ENCODE data around the gene RSPH1.
A peak's percentile ranks its signal among the peaks of the same experiment; 100 is the strongest.

The RSPH1 gene

GRCh38 chr21:42434884-42435283 is 61.1 kb downstream of the RSPH1 start:
- Mint-ChIP-seq H3K9me3 (ENCODE audit: low read depth) (no peaks in the 10 kb centered on the region), H3K4me3 (no peak overlapping the region), H3K27ac (peak overlapping the region; percentile 55), H3K4me1 (ENCODE audit: low read depth) (peaks cover 52% of the 10 kb centered on the region), H3K27me3 (no peaks in the 10 kb centered on the region), H3K36me3 (peaks cover 52% of the 10 kb centered on the region)

- Mint-ChIP-seq H3K36me3 (peaks cover 47% of the 10 kb centered on the region), H3K27ac (peak overlapping the region; percentile 10), H3K4me1 (ENCODE audit: low read depth) (peaks cover 44% of the 10 kb centered on the region), H3K27me3 (no peaks in the 10 kb centered on the region), H3K9me3 (ENCODE audit: low read depth) (no peaks in the 10 kb centered on the region), H3K4me3 (no peak overlapping the region)
Observed at GRCh38 chr21:42433946-42434551, 62.0 kb downstream of the RSPH1 start.

GRCh38 chr21:42432695-42433094 is 63.3 kb downstream of the RSPH1 start:
- no peaks in the 10 kb centered on the region for H3K9me3 Mint-ChIP-seq (ENCODE audit: low read depth)
- H3K27me3 Mint-ChIP-seq = no peaks in the 10 kb centered on the region
- H3K36me3 Mint-ChIP-seq = peaks cover 42% of the 10 kb centered on the region
- peaks cover 37% of the 10 kb centered on the region for H3K4me1 Mint-ChIP-seq (ENCODE audit: low read depth)
- no peak overlapping the region for H3K4me3 Mint-ChIP-seq
- no peak overlapping the region for H3K27ac Mint-ChIP-seq

GRCh38 chr21:42431196-42431595 is 64.8 kb downstream of the RSPH1 start:
- Mint-ChIP-seq H3K36me3 (peaks cover 40% of the 10 kb centered on the region), H3K4me1 (ENCODE audit: low read depth) (peaks cover 40% of the 10 kb centered on the region), H3K27ac (no peak overlapping the region), H3K4me3 (no peak overlapping the region), H3K27me3 (no peaks in the 10 kb centered on the region), H3K9me3 (ENCODE audit: low read depth) (no peaks in the 10 kb centered on the region)

- peaks cover 42% of the 10 kb centered on the region for H3K4me1 Mint-ChIP-seq (ENCODE audit: low read depth)
- no peak overlapping the region for H3K4me3 Mint-ChIP-seq
- H3K9me3 Mint-ChIP-seq (ENCODE audit: low read depth) = no peaks in the 10 kb centered on the region
- no peaks in the 10 kb centered on the region for H3K27me3 Mint-ChIP-seq
- no peak overlapping the region for H3K27ac Mint-ChIP-seq
- H3K36me3 Mint-ChIP-seq = peaks cover 40% of the 10 kb centered on the region
Observed at GRCh38 chr21:42430521-42430920, 65.5 kb downstream of the RSPH1 start.

GRCh38 chr21:42429856-42430255 is 66.2 kb downstream of the RSPH1 start:
- Mint-ChIP-seq H3K27me3 (no peaks in the 10 kb centered on the region), H3K36me3 (peaks cover 34% of the 10 kb centered on the region), H3K4me1 (ENCODE audit: low read depth) (peaks cover 42% of the 10 kb centered on the region), H3K4me3 (no peak overlapping the region), H3K27ac (no peak overlapping the region), H3K9me3 (ENCODE audit: low read depth) (no peaks in the 10 kb centered on the region)

- peaks cover 42% of the 10 kb centered on the region for H3K4me1 Mint-ChIP-seq (ENCODE audit: low read depth)
Observed at GRCh38 chr21:42429021-42429420, 67.0 kb downstream of the RSPH1 start.

GRCh38 chr21:42427809-42428419 is 68.1 kb downstream of the RSPH1 start:
- Mint-ChIP-seq H3K27me3 (no peaks in the 10 kb centered on the region), H3K27ac (no peak overlapping the region)

More at GRCh38 chr21:42429021-42429420, 67.0 kb downstream of the RSPH1 start:
- peaks cover 30% of the 10 kb centered on the region for H3K36me3 Mint-ChIP-seq
- no peaks in the 10 kb centered on the region for H3K27me3 Mint-ChIP-seq
- no peak overlapping the region for H3K4me3 Mint-ChIP-seq
- H3K9me3 Mint-ChIP-seq (ENCODE audit: low read depth) = no peaks in the 10 kb centered on the region
- H3K27ac Mint-ChIP-seq = no peak overlapping the region

GRCh38 chr21:42426876-42427480 is 69.0 kb downstream of the RSPH1 start:
- peak overlapping the region; percentile 90 for H3K27ac Mint-ChIP-seq
- H3K36me3 Mint-ChIP-seq = peaks cover 24% of the 10 kb centered on the region
- no peaks in the 10 kb centered on the region for H3K9me3 Mint-ChIP-seq (ENCODE audit: low read depth)
- no peaks in the 10 kb centered on the region for H3K27me3 Mint-ChIP-seq
- peaks cover 58% of the 10 kb centered on the region for H3K4me1 Mint-ChIP-seq (ENCODE audit: low read depth)
- no peak overlapping the region for H3K4me3 Mint-ChIP-seq

More at GRCh38 chr21:42427809-42428419, 68.1 kb downstream of the RSPH1 start:
- H3K4me3 Mint-ChIP-seq = no peak overlapping the region
- peaks cover 52% of the 10 kb centered on the region for H3K4me1 Mint-ChIP-seq (ENCODE audit: low read depth)
- H3K36me3 Mint-ChIP-seq = peaks cover 34% of the 10 kb centered on the region
- no peaks in the 10 kb centered on the region for H3K9me3 Mint-ChIP-seq (ENCODE audit: low read depth)

- peak overlapping the region; percentile 90 for H3K27ac Mint-ChIP-seq
- peaks cover 22% of the 10 kb centered on the region for H3K36me3 Mint-ChIP-seq
- peak overlapping the region; percentile 40 for H3K4me3 Mint-ChIP-seq
- H3K4me1 Mint-ChIP-seq (ENCODE audit: low read depth) = peaks cover 64% of the 10 kb centered on the region
- H3K9me3 Mint-ChIP-seq (ENCODE audit: low read depth) = no peaks in the 10 kb centered on the region
- no peaks in the 10 kb centered on the region for H3K27me3 Mint-ChIP-seq
Observed at GRCh38 chr21:42426424-42426823, 69.6 kb downstream of the RSPH1 start.

GRCh38 chr21:42425591-42425990 is 70.4 kb downstream of the RSPH1 start:
- peaks cover 72% of the 10 kb centered on the region for H3K4me1 Mint-ChIP-seq (ENCODE audit: low read depth)
- H3K27ac Mint-ChIP-seq = peak overlapping the region; percentile 90
- no peaks in the 10 kb centered on the region for H3K27me3 Mint-ChIP-seq
- H3K4me3 Mint-ChIP-seq = peak overlapping the region; percentile 78
- H3K36me3 Mint-ChIP-seq = peaks cover 28% of the 10 kb centered on the region
- no peaks in the 10 kb centered on the region for H3K9me3 Mint-ChIP-seq (ENCODE audit: low read depth)

- H3K4me3 Mint-ChIP-seq = peak overlapping the region; percentile 78
- no peaks in the 10 kb centered on the region for H3K9me3 Mint-ChIP-seq (ENCODE audit: low read depth)
- H3K27ac Mint-ChIP-seq = peak overlapping the region; percentile 90
- no peaks in the 10 kb centered on the region for H3K27me3 Mint-ChIP-seq
- H3K4me1 Mint-ChIP-seq (ENCODE audit: low read depth) = peaks cover 76% of the 10 kb centered on the region
- peaks cover 30% of the 10 kb centered on the region for H3K36me3 Mint-ChIP-seq
Observed at GRCh38 chr21:42424914-42425541, 71.0 kb downstream of the RSPH1 start.

- Mint-ChIP-seq H3K27me3 (no peaks in the 10 kb centered on the region), H3K9me3 (ENCODE audit: low read depth) (no peaks in the 10 kb centered on the region), H3K27ac (peak overlapping the region; percentile 90), H3K4me3 (peak overlapping the region; percentile 78), H3K36me3 (peaks cover 38% of the 10 kb centered on the region), H3K4me1 (ENCODE audit: low read depth) (peaks cover 84% of the 10 kb centered on the region)
Observed at GRCh38 chr21:42423685-42424084, 72.3 kb downstream of the RSPH1 start.

GRCh38 chr21:42423197-42423675 is 72.8 kb downstream of the RSPH1 start:
- Mint-ChIP-seq H3K4me3 (peak overlapping the region; percentile 78), H3K9me3 (ENCODE audit: low read depth) (no peaks in the 10 kb centered on the region), H3K27ac (peak overlapping the region; percentile 90), H3K27me3 (no peaks in the 10 kb centered on the region), H3K4me1 (ENCODE audit: low read depth) (peaks cover 86% of the 10 kb centered on the region), H3K36me3 (peaks cover 40% of the 10 kb centered on the region)

All from activated naive CD8-positive, alpha-beta T cell (primary cell).